Keratinocyte (primary cell): Measurements from ENCODE around the gene CASTOR1.

ENCODE experiments used
- EZH2 ChIP-seq: IDR thresholded peaks from one replicate; pipeline ENCODE4 v1.6.1; 2012; ENCODE audit warnings: inconsistent platforms, mild to moderate bottlenecking, low read length, moderate library complexity
- TF ChIP-seq, protein P1 (sequence below), 3 experiments: IDR thresholded peaks in 1 of 3; conservative IDR thresholded peaks in 1 of 3; optimal IDR thresholded peaks in 1 of 3; 2 replicates in 2 of 3; 3 replicates in 1 of 3; pipeline versions ENCODE3 to v1.5.1; 2011; ENCODE audit warnings: low read length in 3 of 3, mild to moderate bottlenecking in 3 of 3, moderate library complexity in 2 of 3, control low read depth in 1 of 3, inconsistent platforms in 1 of 3; ENCODE audit not compliant: insufficient read depth in 2 of 3; ENCODE audit errors: extremely low read depth in 1 of 3

DNA sequence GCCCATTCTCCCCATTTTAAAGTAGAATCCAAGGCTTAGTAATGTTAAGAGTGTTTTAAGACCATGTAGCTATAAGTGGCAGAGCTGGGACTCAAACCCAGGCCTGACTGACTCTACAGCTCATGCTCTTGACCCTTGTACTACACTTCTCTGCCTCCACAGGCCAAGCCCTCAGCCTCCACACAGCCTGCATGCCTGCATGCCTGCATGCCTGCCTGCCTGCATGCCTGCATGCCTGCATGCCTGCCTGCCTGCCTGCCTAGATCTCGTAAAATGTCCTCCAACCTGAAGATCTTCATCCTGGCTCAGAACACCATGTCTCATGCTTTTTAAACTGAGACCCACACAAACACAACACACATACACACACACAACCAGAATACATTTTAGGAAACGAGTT lies 18.8 kb upstream of the CASTOR1 start:
- TF ChIP-seq, protein P1, sequence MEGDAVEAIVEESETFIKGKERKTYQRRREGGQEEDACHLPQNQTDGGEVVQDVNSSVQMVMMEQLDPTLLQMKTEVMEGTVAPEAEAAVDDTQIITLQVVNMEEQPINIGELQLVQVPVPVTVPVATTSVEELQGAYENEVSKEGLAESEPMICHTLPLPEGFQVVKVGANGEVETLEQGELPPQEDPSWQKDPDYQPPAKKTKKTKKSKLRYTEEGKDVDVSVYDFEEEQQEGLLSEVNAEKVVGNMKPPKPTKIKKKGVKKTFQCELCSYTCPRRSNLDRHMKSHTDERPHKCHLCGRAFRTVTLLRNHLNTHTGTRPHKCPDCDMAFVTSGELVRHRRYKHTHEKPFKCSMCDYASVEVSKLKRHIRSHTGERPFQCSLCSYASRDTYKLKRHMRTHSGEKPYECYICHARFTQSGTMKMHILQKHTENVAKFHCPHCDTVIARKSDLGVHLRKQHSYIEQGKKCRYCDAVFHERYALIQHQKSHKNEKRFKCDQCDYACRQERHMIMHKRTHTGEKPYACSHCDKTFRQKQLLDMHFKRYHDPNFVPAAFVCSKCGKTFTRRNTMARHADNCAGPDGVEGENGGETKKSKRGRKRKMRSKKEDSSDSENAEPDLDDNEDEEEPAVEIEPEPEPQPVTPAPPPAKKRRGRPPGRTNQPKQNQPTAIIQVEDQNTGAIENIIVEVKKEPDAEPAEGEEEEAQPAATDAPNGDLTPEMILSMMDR (optimal IDR thresholded peaks at IDR 0.05 in 1 of 3, IDR thresholded peaks at IDR 0.05 in 1 of 3, conservative IDR thresholded peaks at IDR 0.05 in 1 of 3; ENCODE audit: extremely low read depth in 1 of 3, insufficient read depth in 2 of 3, low read length in 3 of 3), result no peak
- TF ChIP-seq EZH2, result no peak
